ENCODE measurements around the gene NUMA1.

The NUMA1 gene

DNA sequence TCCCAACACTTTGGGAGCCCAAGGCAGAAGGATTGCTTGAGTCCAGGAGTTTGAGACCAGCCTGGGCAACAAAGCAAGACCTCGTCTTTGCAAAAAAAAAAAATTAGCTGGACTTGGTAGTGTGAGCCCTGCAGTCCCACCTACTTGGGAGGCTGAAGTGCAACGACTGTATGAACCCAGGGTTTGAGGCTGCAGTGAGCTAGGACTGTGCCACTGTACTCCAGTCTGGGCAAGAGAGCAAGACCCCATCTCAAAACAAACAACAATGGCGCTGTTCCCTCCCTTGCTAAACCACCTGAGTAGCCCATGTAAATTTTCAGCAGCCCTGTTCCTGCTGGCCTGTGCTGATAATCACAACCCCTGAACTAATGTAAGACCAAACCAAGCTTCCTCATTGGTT, 19.7 kb upstream of the NUMA1 start:
- no peak overlapping the region for H3K27ac ChIP-seq
- TF ChIP-seq, protein P1, sequence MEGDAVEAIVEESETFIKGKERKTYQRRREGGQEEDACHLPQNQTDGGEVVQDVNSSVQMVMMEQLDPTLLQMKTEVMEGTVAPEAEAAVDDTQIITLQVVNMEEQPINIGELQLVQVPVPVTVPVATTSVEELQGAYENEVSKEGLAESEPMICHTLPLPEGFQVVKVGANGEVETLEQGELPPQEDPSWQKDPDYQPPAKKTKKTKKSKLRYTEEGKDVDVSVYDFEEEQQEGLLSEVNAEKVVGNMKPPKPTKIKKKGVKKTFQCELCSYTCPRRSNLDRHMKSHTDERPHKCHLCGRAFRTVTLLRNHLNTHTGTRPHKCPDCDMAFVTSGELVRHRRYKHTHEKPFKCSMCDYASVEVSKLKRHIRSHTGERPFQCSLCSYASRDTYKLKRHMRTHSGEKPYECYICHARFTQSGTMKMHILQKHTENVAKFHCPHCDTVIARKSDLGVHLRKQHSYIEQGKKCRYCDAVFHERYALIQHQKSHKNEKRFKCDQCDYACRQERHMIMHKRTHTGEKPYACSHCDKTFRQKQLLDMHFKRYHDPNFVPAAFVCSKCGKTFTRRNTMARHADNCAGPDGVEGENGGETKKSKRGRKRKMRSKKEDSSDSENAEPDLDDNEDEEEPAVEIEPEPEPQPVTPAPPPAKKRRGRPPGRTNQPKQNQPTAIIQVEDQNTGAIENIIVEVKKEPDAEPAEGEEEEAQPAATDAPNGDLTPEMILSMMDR (conservative IDR thresholded peaks at IDR 0.05): no peak
- TF ChIP-seq ZFX (IDR thresholded peaks at IDR 0.05): no peak

GRCh38 chr11:72098741-72099140, 18.4 kb upstream of the NUMA1 start:
- no peak for TF ChIP-seq ZFX (IDR thresholded peaks at IDR 0.05)
- TF ChIP-seq, protein P1 (conservative IDR thresholded peaks at IDR 0.05): no peak
- H3K27ac ChIP-seq: no peak overlapping the region

DNA sequence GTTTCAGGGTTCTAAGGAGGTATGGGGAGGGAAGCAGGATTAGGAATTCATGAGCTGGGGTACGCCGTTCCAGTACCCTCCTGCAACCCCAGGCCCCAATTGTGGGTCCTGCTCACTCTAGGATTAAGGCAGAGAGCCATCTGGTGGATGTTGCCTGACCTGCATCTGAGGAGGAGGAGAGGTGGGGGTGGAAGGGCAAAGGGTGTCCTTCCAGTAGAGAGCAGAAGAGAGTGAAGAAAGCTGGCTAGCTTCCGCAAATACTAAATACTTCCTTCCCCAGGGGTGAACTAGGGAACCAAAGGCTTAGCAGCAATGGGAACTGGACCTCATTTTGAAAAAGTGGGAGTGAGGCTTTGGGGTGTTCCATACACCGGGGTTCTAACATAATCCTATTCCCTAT, 10.9 kb upstream of the NUMA1 start:
- TF ChIP-seq ZFX (IDR thresholded peaks at IDR 0.05): no peak
- TF ChIP-seq, protein P1 (conservative IDR thresholded peaks at IDR 0.05): peak; percentile 90
- H3K27ac ChIP-seq: no peak overlapping the region

GRCh38 chr11:72088076-72088808, 7.9 kb upstream of the NUMA1 start:
- TF ChIP-seq, protein P1 (conservative IDR thresholded peaks at IDR 0.05): no peak
- no peak for TF ChIP-seq ZFX (IDR thresholded peaks at IDR 0.05)
- no peak overlapping the region for H3K27ac ChIP-seq

GRCh38 chr11:72085621-72086351, 5.4 kb upstream of the NUMA1 start:
- H3K27ac ChIP-seq: no peak overlapping the region
- TF ChIP-seq, protein P1 (conservative IDR thresholded peaks at IDR 0.05): no peak
- TF ChIP-seq ZFX (IDR thresholded peaks at IDR 0.05): no peak

DNA sequence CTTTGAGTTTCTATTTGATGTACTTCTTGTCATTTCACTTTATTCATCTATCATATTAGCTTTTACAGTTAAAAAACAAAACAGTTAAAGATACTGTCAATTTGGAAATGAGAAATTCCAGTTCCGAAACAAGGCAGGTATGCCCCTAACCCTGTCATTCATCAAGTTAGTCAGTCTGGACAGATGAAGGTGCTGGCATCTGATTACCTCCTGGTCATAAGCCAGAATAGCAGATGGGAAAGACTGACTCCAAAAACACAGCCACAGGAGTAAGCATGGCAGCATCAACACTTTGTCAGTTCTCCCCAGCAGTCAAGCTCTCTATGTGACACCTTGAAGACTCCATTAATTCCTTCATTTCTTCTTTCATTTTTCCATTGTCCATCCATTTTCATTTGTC, 4.6 kb upstream of the NUMA1 start:
- no peak overlapping the region for H3K27ac ChIP-seq
- TF ChIP-seq, protein P1 (conservative IDR thresholded peaks at IDR 0.05): no peak
- TF ChIP-seq ZFX (IDR thresholded peaks at IDR 0.05): no peak

DNA sequence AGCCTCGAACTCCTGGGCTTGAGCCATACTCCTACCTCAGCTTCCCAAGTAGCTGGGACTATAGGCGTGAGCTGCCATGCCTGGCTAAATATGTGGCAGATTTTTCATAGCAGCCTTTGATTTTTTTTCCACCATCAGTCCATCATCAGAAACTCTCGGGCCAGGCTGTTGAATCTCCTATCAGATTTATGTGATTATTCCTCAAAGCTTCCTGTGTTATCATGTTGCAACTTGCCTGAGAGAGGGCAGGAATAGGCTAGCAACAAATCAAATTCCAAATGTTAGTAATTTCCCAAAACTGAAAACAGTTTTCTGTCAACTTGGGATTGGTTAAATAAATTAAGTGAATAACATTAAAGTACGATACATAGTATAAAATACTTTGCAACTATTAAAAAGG, 3.7 kb upstream of the NUMA1 start:
- TF ChIP-seq, protein P1 (conservative IDR thresholded peaks at IDR 0.05): no peak
- TF ChIP-seq ZFX (IDR thresholded peaks at IDR 0.05): no peak
- H3K27ac ChIP-seq: peak overlapping the region; percentile 8; the same call in 1 of the 2 replicates
